DND-41 (cell line): ENCODE measurements around the gene NKD2.

Source experiments
- ATAC-seq: fragments of 200-7000 bp; cut with Tn5 transposase; 3 replicates; pipeline ENCODE4 v1.9.1; 2021; ENCODE audit warnings: low read depth; ENCODE audit not compliant: insufficient read depth
- DNase-seq: peaks from one replicate; pipeline ENCODE4 v3.0.0-alpha.2; 2020
- H2AFZ ChIP-seq: 2 replicates; pipeline ENCODE4 v1.6.0; 2012; ENCODE audit warnings: low read depth, low read length
- H3K27ac ChIP-seq: 2 replicates; pipeline ENCODE4 v1.5.1; 2012; ENCODE audit warnings: low read length, inconsistent platforms
- H3K27me3 ChIP-seq: fragments of 200-600 bp; sonication (generic); 2 replicates; pipeline ENCODE4 v1.6.0; 2012; ENCODE audit warnings: low read length, mild to moderate bottlenecking, inconsistent platforms; ENCODE audit not compliant: insufficient read depth, poor library complexity
- H3K36me3 ChIP-seq: 2 replicates; pipeline ENCODE4 v1.5.1; 2012; ENCODE audit warnings: low read length, inconsistent platforms; ENCODE audit not compliant: insufficient read depth
- H3K4me1 ChIP-seq: 2 replicates; pipeline ENCODE4 v1.5.1; 2012; ENCODE audit warnings: mild to moderate bottlenecking, low read length; ENCODE audit not compliant: insufficient read depth
- H3K4me2 ChIP-seq: 2 replicates; pipeline ENCODE4 v1.6.0; 2012; ENCODE audit warnings: mild to moderate bottlenecking, moderate library complexity, low read length, inconsistent platforms; ENCODE audit not compliant: insufficient read depth
- H3K4me3 ChIP-seq, 2 experiments: fragments of 200-600 bp in 1 of 2; shearing (Covaris generic) in 1 of 2; 2 replicates each; pipeline ENCODE4 v1.5.1; 2012 to 2016; ENCODE audit warnings: inconsistent platforms in 2 of 2, low read length in 2 of 2, mild to moderate bottlenecking in 2 of 2, low read depth in 1 of 2, moderate library complexity in 1 of 2
- H3K79me2 ChIP-seq: 2 replicates; pipeline ENCODE4 v1.6.0; 2012; ENCODE audit warnings: low read length, inconsistent platforms; ENCODE audit not compliant: insufficient read depth
- H3K9ac ChIP-seq: 2 replicates; pipeline ENCODE4 v1.6.0; 2012; ENCODE audit warnings: low read depth, mild to moderate bottlenecking, inconsistent platforms, low read length, moderate library complexity
- H3K9me3 ChIP-seq: 2 replicates; pipeline ENCODE4 v1.5.1; 2012; ENCODE audit warnings: low read length, moderate library complexity, mild to moderate bottlenecking, inconsistent platforms; ENCODE audit not compliant: insufficient read depth, severe bottlenecking
- H4K20me1 ChIP-seq: 2 replicates; pipeline ENCODE4 v1.6.0; 2012; ENCODE audit warnings: low read length; ENCODE audit not compliant: insufficient read depth
- EZH2 ChIP-seq: IDR thresholded peaks from 3 replicates; pipeline ENCODE4 v1.6.1; 2012; ENCODE audit warnings: borderline replicate concordance, low read depth, mild to moderate bottlenecking, moderate library complexity, low read length, inconsistent platforms; ENCODE audit not compliant: severe bottlenecking
- TF ChIP-seq, protein P1 (sequence below): IDR thresholded peaks from 2 replicates; pipeline ENCODE4 v1.5.1; 2012; ENCODE audit warnings: borderline replicate concordance, low read length, moderate library complexity, mild to moderate bottlenecking; ENCODE audit not compliant: poor library complexity, severe bottlenecking; ENCODE audit errors: extremely low read depth

Gene NKD2

GRCh38 chr5:1054018-1054798, 45.6 kb downstream of the NKD2 start:
- H2AFZ ChIP-seq = no peak overlapping the region
- TF ChIP-seq EZH2 = no peak
- TF ChIP-seq, protein P1, sequence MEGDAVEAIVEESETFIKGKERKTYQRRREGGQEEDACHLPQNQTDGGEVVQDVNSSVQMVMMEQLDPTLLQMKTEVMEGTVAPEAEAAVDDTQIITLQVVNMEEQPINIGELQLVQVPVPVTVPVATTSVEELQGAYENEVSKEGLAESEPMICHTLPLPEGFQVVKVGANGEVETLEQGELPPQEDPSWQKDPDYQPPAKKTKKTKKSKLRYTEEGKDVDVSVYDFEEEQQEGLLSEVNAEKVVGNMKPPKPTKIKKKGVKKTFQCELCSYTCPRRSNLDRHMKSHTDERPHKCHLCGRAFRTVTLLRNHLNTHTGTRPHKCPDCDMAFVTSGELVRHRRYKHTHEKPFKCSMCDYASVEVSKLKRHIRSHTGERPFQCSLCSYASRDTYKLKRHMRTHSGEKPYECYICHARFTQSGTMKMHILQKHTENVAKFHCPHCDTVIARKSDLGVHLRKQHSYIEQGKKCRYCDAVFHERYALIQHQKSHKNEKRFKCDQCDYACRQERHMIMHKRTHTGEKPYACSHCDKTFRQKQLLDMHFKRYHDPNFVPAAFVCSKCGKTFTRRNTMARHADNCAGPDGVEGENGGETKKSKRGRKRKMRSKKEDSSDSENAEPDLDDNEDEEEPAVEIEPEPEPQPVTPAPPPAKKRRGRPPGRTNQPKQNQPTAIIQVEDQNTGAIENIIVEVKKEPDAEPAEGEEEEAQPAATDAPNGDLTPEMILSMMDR = no peak
- H3K4me3 ChIP-seq = no peak overlapping the region
- H3K27ac ChIP-seq = no peak overlapping the region
- peaks cover 4% of the 10 kb centered on the region for H4K20me1 ChIP-seq
- no peaks in the 10 kb centered on the region for H3K79me2 ChIP-seq
- H3K36me3 ChIP-seq = no peaks in the 10 kb centered on the region
- no peak for DNase-seq
- H3K9ac ChIP-seq = no peak overlapping the region
- H3K4me2 ChIP-seq = no peak overlapping the region
- no peaks in the 10 kb centered on the region for H3K9me3 ChIP-seq
- no peak for ATAC-seq
- H3K4me1 ChIP-seq = no peaks in the 10 kb centered on the region
- no peaks in the 10 kb centered on the region for H3K27me3 ChIP-seq

DNA sequence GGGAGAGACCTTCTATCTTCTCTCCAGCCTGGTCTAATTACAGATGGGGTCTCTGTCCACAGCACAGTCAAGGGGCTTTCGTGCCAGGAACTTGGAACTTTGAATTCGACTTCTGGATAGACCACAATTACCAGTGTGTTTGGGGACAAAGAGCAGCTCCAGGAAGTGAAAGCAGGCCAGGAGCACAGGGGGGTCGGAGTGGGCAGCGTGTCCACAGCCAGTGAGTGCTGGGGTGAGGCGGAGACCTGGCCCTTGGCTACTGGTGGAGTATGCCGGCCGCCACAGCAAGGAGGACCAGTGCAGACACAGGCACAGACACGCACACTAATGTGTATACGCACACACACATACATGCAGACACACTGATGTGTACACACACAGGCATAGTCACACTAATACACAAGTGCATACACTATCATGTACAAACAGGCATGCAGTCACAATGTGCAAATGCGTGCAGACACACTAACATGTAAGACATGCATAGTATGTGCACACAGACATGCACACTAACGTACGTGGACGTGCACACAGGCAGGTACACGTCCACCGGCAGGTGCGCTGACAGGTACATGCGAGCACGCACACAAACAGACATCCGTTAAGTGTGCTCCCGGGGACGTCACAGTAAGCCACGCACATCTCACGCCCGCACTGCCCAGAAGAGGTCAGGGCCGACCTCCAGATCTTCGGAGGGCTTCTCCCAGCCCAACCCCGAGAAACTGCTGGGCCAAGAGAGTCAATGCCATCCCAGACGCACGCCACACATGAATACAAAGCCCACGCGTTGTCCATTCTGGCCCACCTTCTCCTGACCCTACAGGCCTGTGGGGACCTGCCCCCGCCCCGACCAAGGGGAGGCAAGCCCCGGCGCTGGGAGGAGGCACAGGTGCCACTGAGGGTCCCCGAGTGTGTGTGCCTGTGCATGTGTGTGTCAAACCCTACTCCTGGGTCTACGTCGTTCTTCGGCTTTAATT, 46.5 kb downstream of the NKD2 start:
- Histone ChIP-seq H3K4me2 (no peak overlapping the region), H2AFZ (no peak overlapping the region), H3K4me1 (no peaks in the 10 kb centered on the region), H3K9me3 (no peaks in the 10 kb centered on the region), H3K9ac (no peak overlapping the region), H3K4me3 (no peak overlapping the region), H3K27me3 (no peaks in the 10 kb centered on the region), H4K20me1 (peaks cover 4% of the 10 kb centered on the region), H3K27ac (no peak overlapping the region), H3K79me2 (no peaks in the 10 kb centered on the region), H3K36me3 (no peaks in the 10 kb centered on the region)
- TF ChIP-seq, protein P1 = no peak
- TF ChIP-seq EZH2 = no peak
- ATAC-seq (no peak), DNase-seq (no peak)

DNA sequence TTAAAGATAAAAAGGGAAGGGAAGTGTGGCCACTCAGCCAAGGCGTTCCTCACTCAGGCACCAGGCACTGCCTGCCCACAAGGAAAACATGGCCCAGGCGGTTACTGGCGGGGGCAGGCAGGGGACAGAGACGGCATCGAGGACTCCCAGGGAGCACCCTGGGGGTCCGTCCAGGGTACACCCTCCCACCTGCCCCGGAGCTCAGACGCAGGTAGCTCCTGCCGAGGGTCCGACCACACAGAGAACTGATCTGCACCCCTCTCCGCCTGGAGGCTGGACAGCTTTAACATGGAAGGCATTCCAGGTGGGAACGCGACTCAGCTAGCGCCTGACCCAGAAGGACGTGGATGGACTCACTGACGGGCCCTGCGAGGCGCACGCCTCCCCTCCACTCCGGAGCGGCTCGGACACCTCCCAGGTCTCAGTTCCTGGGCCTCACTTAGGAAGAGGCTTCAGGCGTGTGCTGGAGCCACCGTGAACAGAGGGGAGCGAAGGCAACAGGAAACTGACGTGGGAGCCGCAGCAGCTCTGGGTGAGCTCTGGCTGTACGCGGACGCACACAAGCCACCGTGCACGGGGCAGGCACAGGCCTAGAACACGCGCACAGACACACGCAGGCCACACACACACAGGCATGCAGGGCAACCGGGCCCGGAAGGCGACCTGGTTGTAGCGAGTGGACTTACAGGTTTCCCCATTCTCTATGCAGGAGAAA, 47.5 kb downstream of the NKD2 start:
- no peaks in the 10 kb centered on the region for H3K4me1 ChIP-seq
- no peak for DNase-seq
- H3K9me3 ChIP-seq = no peaks in the 10 kb centered on the region
- no peak overlapping the region for H3K27ac ChIP-seq
- no peak for ATAC-seq
- TF ChIP-seq, protein P1 = no peak
- no peak for TF ChIP-seq EZH2
- no peak overlapping the region for H3K4me3 ChIP-seq
- H3K4me2 ChIP-seq = no peak overlapping the region
- H3K79me2 ChIP-seq = no peaks in the 10 kb centered on the region
- no peak overlapping the region for H3K9ac ChIP-seq
- H2AFZ ChIP-seq = no peak overlapping the region
- H3K27me3 ChIP-seq = no peaks in the 10 kb centered on the region
- H3K36me3 ChIP-seq = no peaks in the 10 kb centered on the region
- peaks cover 4% of the 10 kb centered on the region for H4K20me1 ChIP-seq
